Activated naive CD8-positive, alpha-beta T cell (primary cell): ENCODE results near the gene UBE2F.
A peak's percentile ranks its signal among the peaks of the same experiment; 100 is the strongest.

ENCODE experiments used
- H3K27ac Mint-ChIP-seq: one replicate; pipeline ENCODE4 v1.8.0; 2021; ENCODE audit warnings: mixed read lengths
- H3K27me3 Mint-ChIP-seq: one replicate; pipeline ENCODE4 v1.8.0; 2021; ENCODE audit warnings: mixed read lengths
- H3K36me3 Mint-ChIP-seq: one replicate; pipeline ENCODE4 v1.8.0; 2021; ENCODE audit warnings: mixed read lengths
- H3K4me1 Mint-ChIP-seq: one replicate; pipeline ENCODE4 v1.8.0; 2021; ENCODE audit warnings: low read depth, mixed read lengths
- H3K4me3 Mint-ChIP-seq: one replicate; pipeline ENCODE4 v1.8.0; 2021; ENCODE audit warnings: mild to moderate bottlenecking, mixed read lengths
- H3K9me3 Mint-ChIP-seq: one replicate; pipeline ENCODE4 v1.8.0; 2021; ENCODE audit warnings: low read depth, mixed read lengths

The UBE2F gene

DNA sequence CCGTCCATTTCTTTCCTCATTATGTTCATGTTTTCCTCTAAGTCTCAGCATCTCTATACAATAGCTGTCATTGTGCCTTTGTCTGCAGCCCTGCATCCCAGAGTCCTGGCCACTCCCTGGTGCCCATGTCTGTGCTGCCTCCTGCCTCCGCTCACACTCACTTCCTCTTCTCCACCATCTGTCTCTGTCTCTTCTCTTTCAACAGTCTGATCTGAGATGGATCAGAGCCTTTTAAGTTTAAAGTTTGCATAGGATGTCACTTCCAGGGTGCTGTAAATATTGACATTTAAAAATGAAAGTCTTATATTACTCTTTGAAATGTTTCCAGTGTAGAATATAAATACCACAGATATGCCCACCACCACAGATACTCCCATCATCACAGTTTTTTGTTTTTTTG, 42.7 kb downstream of the UBE2F start:
- Mint-ChIP-seq H3K27me3 (no peaks in the 10 kb centered on the region), H3K4me1 (peaks cover 53% of the 10 kb centered on the region), H3K4me3 (peak overlapping the region; percentile 48), H3K27ac (peak overlapping the region; percentile 91), H3K36me3 (peaks cover 41% of the 10 kb centered on the region), H3K9me3 (peaks cover 5% of the 10 kb centered on the region)

DNA sequence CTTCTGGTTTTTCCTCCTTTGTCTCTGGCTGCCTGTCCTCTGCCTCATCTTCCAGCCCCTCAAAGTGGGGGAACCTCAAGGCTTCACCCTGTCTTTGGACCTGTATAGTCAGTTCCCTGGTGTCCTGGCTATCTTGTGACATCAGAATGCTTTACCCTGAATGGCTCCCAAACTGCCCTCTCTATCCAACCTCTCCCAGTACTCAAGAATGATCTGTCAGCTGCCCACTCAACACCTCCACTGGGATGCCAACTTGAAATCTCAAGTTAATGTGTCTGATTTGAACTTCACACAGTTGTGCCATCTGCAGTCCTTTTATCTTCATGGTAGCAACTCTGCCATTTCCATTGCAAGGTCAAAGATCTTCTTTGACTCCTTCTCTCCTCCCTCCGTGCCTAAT, 43.8 kb downstream of the UBE2F start:
- no peak overlapping the region for H3K4me3 Mint-ChIP-seq

DNA sequence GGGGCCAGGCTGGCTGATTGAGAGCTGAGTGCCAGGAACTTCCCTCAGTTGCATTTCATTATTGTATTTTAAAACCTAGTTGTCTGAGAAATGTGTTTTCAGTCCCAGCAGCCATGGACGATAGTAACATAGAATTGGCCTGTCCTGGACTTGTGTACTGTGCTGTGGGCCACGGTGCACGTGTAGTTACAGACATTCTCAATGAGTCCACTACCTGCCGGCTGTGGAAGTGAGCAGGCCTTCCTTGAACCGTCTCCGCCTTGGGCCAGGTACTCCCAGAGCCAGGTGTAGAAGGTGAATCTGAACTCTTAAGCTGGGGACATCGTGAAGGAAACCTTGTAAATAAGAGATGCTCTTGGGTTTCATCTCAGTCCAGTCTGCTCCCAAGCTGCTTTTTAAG, 47.0 kb downstream of the UBE2F start:
- peaks cover 5% of the 10 kb centered on the region for H3K9me3 Mint-ChIP-seq
- no peaks in the 10 kb centered on the region for H3K27me3 Mint-ChIP-seq
- no peak overlapping the region for H3K4me3 Mint-ChIP-seq
- H3K4me1 Mint-ChIP-seq = peaks cover 27% of the 10 kb centered on the region
- H3K36me3 Mint-ChIP-seq = peaks cover 25% of the 10 kb centered on the region
- no peak overlapping the region for H3K27ac Mint-ChIP-seq

More for the DNA sequence above, 43.8 kb downstream of the UBE2F start:
- Mint-ChIP-seq H3K27ac (peak overlapping the region; percentile 78), H3K9me3 (peaks cover 5% of the 10 kb centered on the region), H3K27me3 (no peaks in the 10 kb centered on the region), H3K4me1 (peaks cover 51% of the 10 kb centered on the region), H3K36me3 (peaks cover 39% of the 10 kb centered on the region)

DNA sequence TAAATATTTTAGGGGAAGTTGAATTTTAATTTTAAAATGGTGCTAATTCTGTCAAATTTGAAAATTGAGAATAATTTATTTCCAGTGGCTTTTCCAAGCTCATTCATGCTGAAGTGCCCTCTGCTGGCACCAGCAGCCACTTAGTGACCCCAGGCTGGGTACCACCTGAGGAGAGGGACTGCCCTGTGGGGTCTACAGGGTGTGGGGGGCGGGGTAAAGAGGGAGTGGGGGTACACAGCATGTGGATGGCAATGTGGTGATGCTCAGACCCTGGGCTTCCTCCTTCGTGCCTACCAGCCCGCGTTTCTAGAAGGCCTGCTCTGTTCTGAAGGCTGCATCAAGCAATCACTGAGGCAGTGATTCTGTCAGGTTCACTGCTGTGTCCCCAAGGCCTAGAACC, 48.9 kb downstream of the UBE2F start:
- Mint-ChIP-seq H3K27me3 (no peaks in the 10 kb centered on the region), H3K4me1 (peaks cover 11% of the 10 kb centered on the region), H3K27ac (no peak overlapping the region), H3K9me3 (peaks cover 4% of the 10 kb centered on the region), H3K4me3 (no peak overlapping the region), H3K36me3 (peaks cover 20% of the 10 kb centered on the region)

DNA sequence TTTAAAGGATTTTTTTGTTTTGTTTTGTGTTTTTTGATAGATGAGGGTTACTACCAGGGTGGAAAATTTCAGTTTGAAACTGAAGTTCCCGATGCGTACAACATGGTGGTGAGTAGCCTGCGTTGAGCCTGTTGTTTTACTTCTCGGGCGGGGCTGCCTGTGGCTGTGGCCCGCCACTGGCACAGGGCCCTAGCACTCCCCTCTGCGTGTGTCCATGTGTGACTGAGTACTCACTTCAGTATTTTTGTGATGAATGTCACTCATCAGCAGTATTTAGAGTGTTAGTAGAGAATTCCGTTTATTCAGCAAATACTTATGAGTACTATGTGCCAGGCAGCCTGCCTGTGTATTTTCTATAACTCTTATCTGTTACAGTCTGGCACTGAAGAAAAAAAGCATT, 49.7 kb downstream of the UBE2F start:
- peaks cover 6% of the 10 kb centered on the region for H3K4me1 Mint-ChIP-seq
- H3K4me3 Mint-ChIP-seq = no peak overlapping the region
- H3K9me3 Mint-ChIP-seq = no peaks in the 10 kb centered on the region
- H3K27ac Mint-ChIP-seq = no peak overlapping the region
- H3K27me3 Mint-ChIP-seq = no peaks in the 10 kb centered on the region
- peaks cover 13% of the 10 kb centered on the region for H3K36me3 Mint-ChIP-seq

DNA sequence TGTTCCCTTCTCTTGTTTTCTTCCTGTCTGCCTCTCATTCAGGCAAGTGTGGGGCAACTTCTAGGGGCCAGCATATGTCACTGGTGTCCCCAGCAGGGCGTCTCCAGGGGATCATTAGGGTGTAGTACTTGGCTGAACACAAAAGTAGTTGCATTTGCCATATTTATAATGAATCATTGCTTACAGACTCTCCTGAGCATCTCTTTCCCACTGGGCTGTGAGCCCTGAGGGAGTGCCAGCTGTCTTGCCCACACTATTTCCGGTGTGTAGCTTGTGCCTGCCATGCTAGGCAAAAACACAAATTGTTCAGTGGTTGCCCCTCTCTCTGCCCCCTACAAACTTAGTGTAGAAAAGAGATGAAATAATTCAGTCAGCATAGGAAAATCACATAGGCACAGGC, 53.1 kb downstream of the UBE2F start:
- H3K27me3 Mint-ChIP-seq = no peaks in the 10 kb centered on the region
- H3K9me3 Mint-ChIP-seq = no peaks in the 10 kb centered on the region
- H3K36me3 Mint-ChIP-seq = peaks cover 5% of the 10 kb centered on the region
- H3K4me3 Mint-ChIP-seq = no peak overlapping the region
- no peak overlapping the region for H3K27ac Mint-ChIP-seq
- peaks cover 3% of the 10 kb centered on the region for H3K4me1 Mint-ChIP-seq

DNA sequence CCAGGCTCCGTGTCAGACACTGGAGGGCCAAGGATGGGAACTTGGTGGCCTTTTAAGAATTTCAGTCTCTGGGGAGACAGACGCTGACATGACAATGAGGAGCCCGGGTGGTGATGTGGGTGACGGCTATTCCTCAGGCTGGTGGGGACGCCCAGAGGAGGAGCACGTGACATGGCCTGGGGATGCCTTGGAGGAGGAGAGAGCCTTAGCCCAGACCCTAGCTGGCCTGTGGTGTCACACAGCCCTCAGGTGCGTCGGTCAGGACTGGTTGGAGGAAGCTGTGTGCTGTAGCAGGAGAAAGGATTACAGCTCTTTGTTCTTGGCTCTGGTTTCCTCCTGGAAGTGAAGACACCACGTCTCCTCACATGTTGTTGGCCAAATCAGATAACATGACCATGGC, 54.0 kb downstream of the UBE2F start:
- Mint-ChIP-seq H3K4me1 (peaks cover 2% of the 10 kb centered on the region), H3K4me3 (no peak overlapping the region), H3K27me3 (no peaks in the 10 kb centered on the region), H3K27ac (no peak overlapping the region), H3K36me3 (peaks cover 5% of the 10 kb centered on the region), H3K9me3 (no peaks in the 10 kb centered on the region)

DNA sequence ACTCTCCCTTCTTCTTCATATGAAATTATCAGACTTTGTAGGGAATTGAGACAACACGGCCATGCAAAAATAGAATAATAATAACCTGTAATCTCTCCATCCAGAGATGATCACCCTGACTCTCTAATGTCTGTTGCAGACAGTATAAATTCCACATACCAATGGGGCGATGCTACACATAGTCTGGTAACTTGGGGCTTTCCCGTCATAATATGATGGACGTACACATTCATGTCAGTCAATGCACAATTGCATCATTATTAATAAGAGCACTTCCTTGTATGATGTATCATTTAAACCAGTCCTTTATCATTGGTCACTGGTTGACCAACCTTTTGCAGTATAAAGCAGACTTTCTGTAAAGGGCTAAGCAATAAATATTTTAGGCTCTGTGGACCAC, 54.5 kb downstream of the UBE2F start:
- Mint-ChIP-seq H3K9me3 (no peaks in the 10 kb centered on the region), H3K27ac (no peak overlapping the region), H3K27me3 (no peaks in the 10 kb centered on the region), H3K36me3 (peaks cover 5% of the 10 kb centered on the region), H3K4me1 (peaks cover 4% of the 10 kb centered on the region), H3K4me3 (no peak overlapping the region)

DNA sequence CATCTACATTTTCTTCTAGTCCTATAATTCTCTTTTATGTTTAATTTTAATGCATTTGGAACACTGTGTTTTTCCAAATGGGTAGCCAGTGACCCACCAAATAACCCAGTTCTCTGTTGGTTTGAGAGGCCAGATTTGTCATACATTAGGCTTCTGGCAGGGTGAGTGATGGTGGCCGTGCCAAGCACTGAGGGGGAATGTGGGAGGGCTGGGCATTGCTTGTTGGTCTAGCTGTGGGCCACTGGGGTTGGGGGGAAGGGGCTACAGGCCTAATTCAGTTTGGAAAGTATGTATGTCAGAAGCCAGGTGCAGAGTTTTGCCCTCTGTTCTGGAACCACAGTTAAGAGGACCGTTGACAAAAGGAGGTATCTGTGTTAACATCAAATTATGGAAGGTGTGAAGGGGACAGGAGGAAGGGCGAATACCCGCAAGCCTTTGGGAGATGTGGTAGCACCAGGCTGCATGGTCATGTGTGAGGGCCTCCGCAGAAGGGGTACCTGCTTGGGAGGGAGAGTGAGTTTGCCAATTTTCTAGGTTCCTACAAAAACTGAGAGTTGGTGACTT, 55.9 kb downstream of the UBE2F start:
- Mint-ChIP-seq H3K27ac (no peak overlapping the region), H3K36me3 (peaks cover 5% of the 10 kb centered on the region)

DNA sequence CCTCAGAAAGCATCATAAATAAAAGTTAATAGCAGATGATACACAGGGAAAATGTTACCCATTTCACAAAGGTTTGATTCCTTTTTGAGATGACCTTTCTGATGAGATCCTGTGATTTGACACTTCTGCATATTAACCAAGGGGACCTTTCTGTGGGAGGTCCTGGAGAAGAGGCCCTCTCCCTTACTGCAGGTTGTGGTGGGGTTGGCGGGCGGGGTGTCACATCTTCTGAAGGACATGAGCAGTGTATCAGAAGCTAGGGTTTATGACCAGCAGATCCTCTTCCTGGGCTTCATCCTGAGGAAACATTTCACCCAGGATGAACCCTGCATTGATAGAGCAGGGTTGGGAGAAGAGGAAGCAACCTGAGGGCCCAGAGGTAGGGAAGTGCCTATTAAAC, 56.8 kb downstream of the UBE2F start:
- no peak overlapping the region for H3K4me3 Mint-ChIP-seq
- H3K4me1 Mint-ChIP-seq = peaks cover 4% of the 10 kb centered on the region
- H3K36me3 Mint-ChIP-seq = peaks cover 2% of the 10 kb centered on the region
- no peaks in the 10 kb centered on the region for H3K27me3 Mint-ChIP-seq
- H3K27ac Mint-ChIP-seq = no peak overlapping the region
- H3K9me3 Mint-ChIP-seq = no peaks in the 10 kb centered on the region

More for the DNA sequence above, 55.9 kb downstream of the UBE2F start:
- Mint-ChIP-seq H3K4me1 (peaks cover 4% of the 10 kb centered on the region), H3K4me3 (no peak overlapping the region), H3K27me3 (no peaks in the 10 kb centered on the region), H3K9me3 (no peaks in the 10 kb centered on the region)

DNA sequence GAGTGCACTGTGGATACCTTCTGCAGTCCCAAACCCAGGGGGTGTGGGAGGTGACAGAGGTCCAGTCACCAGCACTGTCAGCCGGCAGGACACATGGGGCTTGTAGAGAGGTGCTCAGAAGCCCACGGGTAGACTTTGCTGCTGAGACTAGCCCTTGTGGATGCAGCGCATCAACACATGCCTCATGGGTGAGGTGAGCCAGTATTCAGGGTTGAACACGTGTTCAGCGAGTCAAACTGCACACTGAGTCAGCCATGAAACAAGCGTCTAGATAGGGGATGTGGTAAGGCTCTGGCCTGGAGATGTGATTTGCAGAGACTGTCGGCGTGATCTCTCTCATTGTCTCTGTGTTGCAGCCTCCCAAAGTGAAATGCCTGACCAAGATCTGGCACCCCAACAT, 58.2 kb downstream of the UBE2F start:
- Mint-ChIP-seq H3K4me3 (no peak overlapping the region), H3K27ac (peak overlapping the region; percentile 18), H3K4me1 (peaks cover 4% of the 10 kb centered on the region), H3K36me3 (peaks cover under 1% of the 10 kb centered on the region), H3K27me3 (no peaks in the 10 kb centered on the region), H3K9me3 (no peaks in the 10 kb centered on the region)

DNA sequence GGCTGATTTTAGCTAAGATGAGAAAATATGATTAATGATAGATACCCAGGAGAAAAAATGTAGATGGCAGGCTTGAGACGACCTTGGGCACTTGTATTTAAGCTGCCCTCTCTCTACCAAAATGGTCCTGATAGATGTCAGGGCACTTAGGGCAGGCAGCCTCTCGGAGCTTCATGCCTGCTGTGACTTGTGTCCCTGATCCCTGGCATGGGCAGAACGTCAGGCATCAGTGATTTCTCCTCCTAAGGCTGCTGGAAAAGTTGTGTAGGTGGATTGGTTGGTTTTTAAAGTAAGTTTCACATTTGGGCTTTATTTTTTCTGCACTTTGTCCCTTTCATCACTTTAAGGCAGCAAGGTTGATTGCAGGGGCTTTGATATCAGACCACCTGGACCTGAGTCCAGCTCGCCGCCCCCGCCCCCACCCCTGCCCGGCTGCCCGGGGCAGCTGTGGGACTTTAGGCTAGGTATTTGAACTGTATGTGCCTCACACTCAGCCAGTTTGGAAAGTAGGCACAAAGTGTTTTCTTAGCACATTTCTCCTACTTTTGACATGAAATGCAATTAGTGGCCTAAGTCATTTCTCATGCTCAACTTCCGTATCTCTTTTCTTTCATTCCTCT, 59.0 kb downstream of the UBE2F start:
- H3K4me1 Mint-ChIP-seq = peaks cover 4% of the 10 kb centered on the region
- peak overlapping the region; percentile 18 for H3K27ac Mint-ChIP-seq
- H3K9me3 Mint-ChIP-seq = no peaks in the 10 kb centered on the region
- no peaks in the 10 kb centered on the region for H3K27me3 Mint-ChIP-seq
- peaks cover 6% of the 10 kb centered on the region for H3K36me3 Mint-ChIP-seq
- H3K4me3 Mint-ChIP-seq = no peak overlapping the region

DNA sequence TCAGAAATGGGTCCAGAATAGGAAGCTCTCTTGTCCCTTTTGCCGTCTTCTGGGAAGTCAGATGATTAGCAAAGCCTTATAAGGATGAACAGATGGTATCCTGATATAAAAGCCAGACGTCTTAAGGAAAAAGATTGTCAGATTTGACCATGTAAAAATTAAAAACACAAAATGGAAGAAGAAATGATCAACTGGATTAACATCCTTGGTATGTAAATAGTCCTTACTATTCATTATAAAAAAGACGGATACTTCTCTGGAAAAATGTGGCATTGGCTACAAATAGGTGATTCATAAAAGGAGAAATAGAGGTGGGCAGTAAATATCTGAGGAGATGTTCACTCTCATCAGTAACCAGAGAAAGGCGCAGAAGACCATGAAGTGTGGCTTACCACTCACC, 60.2 kb downstream of the UBE2F start:
- peaks cover 15% of the 10 kb centered on the region for H3K36me3 Mint-ChIP-seq
- peaks cover 4% of the 10 kb centered on the region for H3K4me1 Mint-ChIP-seq
- no peak overlapping the region for H3K27ac Mint-ChIP-seq
- no peaks in the 10 kb centered on the region for H3K9me3 Mint-ChIP-seq
- no peak overlapping the region for H3K4me3 Mint-ChIP-seq
- no peaks in the 10 kb centered on the region for H3K27me3 Mint-ChIP-seq

DNA sequence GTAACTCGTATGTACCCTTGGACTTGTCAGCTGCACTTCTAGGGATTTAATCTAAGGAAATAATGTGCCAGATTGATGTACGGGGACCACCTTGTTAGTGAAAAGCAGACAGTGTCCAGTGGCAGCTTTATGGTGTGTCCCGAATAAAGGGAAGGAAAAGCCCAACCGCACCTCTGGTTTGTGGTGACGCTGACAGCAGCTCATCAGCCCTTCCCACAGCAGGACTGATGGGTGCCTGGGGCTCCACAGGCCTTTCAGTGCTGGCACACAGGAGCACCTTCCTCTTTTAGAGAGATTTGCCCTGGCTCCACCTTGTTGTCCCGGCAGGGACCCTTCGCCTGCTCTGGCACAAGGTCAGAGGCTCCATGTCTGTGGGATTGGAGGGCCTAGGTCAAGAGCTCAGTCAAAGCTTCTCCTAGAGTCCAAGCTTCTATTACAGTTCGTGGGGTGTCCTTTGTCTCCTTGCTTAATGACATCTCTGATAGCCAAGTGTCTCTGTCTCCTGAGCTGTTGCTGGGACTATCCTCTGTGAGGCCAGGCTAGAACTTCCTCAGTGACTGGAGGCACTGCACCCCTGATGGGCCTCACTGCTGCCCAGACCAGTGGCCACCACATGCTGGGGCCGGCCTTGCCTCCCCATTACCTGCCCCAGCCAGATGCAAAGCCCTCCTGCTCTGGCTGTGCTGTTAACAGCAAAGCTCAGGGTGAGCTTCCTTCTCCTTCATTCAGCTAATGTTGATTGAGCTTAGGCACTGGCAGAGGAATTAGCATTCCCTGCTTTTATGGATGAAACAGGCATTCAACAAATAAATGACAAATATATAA, 61.0 kb downstream of the UBE2F start:
- Mint-ChIP-seq H3K4me3 (no peak overlapping the region), H3K36me3 (peaks cover 15% of the 10 kb centered on the region), H3K27me3 (no peaks in the 10 kb centered on the region), H3K27ac (no peak overlapping the region), H3K4me1 (peaks cover 4% of the 10 kb centered on the region), H3K9me3 (no peaks in the 10 kb centered on the region)

DNA sequence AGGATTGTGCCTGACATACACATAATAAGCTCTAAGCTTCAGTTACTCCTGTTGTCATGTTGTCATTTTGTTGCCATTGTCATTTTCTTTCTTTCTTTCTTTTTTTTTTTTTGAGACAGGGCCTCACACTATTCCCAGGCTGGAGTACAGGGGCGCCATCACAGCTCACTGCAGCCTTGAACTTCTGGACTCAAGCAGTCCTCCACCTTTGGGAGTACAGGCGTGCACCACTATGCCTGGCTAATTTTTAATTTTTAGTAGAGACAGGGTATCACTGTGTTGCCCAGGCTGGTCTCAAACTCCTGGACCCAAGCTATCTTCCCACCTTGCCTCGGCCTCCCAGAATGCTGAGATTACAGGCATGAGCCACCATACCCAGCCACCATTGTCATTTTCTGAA, 63.0 kb downstream of the UBE2F start:
- H3K27ac Mint-ChIP-seq = no peak overlapping the region
- peaks cover 4% of the 10 kb centered on the region for H3K4me1 Mint-ChIP-seq
- peaks cover 19% of the 10 kb centered on the region for H3K36me3 Mint-ChIP-seq

More for the DNA sequence above, 63.0 kb downstream of the UBE2F start:
- H3K27me3 Mint-ChIP-seq = no peaks in the 10 kb centered on the region
- no peaks in the 10 kb centered on the region for H3K9me3 Mint-ChIP-seq
- H3K4me3 Mint-ChIP-seq = no peak overlapping the region
